Endodermal cell (in vitro differentiated cells): ENCODE data around the gene BCL2L15. TPM values are rescaled to one million over a fixed set of nuclear protein-coding genes. Genes with fewer than 3 reads are reported as not detected.

Experiments
- DNase-seq: peaks from one replicate; pipeline ENCODE4 v3.0.0-alpha.2; 2017
- H3K27ac ChIP-seq: 2 replicates; pipeline ENCODE4 v1.5.1; 2013; ENCODE audit warnings: mild to moderate bottlenecking, low read depth, low read length, moderate library complexity
- H3K27me3 ChIP-seq: 2 replicates; pipeline ENCODE4 v1.6.1; 2013; ENCODE audit warnings: mild to moderate bottlenecking, low read length, moderate library complexity; ENCODE audit not compliant: insufficient read depth, control insufficient read depth, poor library complexity, severe bottlenecking
- H3K36me3 ChIP-seq: 2 replicates; pipeline ENCODE4 v1.7.0; 2013; ENCODE audit warnings: mild to moderate bottlenecking, low read length, moderate library complexity; ENCODE audit not compliant: control insufficient read depth, insufficient read depth
- H3K4me1 ChIP-seq: one replicate; pipeline ENCODE4 v1.7.0; 2013; ENCODE audit warnings: low read length; ENCODE audit not compliant: control insufficient read depth, insufficient read depth
- H3K4me3 ChIP-seq: 2 replicates; pipeline ENCODE4 v1.5.1; 2013; ENCODE audit warnings: mild to moderate bottlenecking, low read length, moderate library complexity
- H3K9ac ChIP-seq: 2 replicates; pipeline ENCODE4 v1.6.1; 2013; ENCODE audit warnings: mild to moderate bottlenecking, low read length, moderate library complexity; ENCODE audit not compliant: poor library complexity, severe bottlenecking; ENCODE audit errors: extremely low read depth
- H3K9me3 ChIP-seq: 2 replicates; pipeline ENCODE4 v1.6.1; 2013; ENCODE audit warnings: mild to moderate bottlenecking, low read length, moderate library complexity; ENCODE audit not compliant: control insufficient read depth
- H3K27ac Mint-ChIP-seq: 2 replicates; pipeline ENCODE4 v1.8.0; 2020; ENCODE audit warnings: mixed read lengths
- H3K27me3 Mint-ChIP-seq: 2 replicates; pipeline ENCODE4 v1.8.0; 2021; ENCODE audit warnings: mild to moderate bottlenecking, mixed read lengths; ENCODE audit not compliant: insufficient read depth
- H3K36me3 Mint-ChIP-seq: 2 replicates; pipeline ENCODE4 v1.8.0; 2020; ENCODE audit warnings: low read depth, mixed read lengths
- H3K4me1 Mint-ChIP-seq: 2 replicates; pipeline ENCODE4 v1.8.0; 2020; ENCODE audit warnings: mixed read lengths
- H3K4me3 Mint-ChIP-seq: 2 replicates; pipeline ENCODE4 v1.8.0; 2020; ENCODE audit warnings: mild to moderate bottlenecking, moderate library complexity, mixed read lengths
- H3K9me3 Mint-ChIP-seq: 2 replicates; pipeline ENCODE4 v1.8.0; 2020; ENCODE audit warnings: mild to moderate bottlenecking, mixed read lengths
- CTCF ChIP-seq: fragments of 200-600 bp; sonication (generic); conservative IDR thresholded peaks from 2 replicates; pipeline ENCODE4 v1.5.0; 2021; ENCODE audit warnings: antibody characterized with exemption, mild to moderate bottlenecking
- WGBS, 2 experiments: methylation state at CpG; one replicate each; pipeline versions ENCODE4 v1.1.5 to v1.1.7; 2013; ENCODE audit warnings: missing lambda C conversion rate in 2 of 2, mixed read lengths in 1 of 2; ENCODE audit not compliant: insufficient coverage in 1 of 2, insufficient read length in 1 of 2; 5-methylcytosine and 5-hydroxymethylcytosine counted together
- total RNA-seq, 2 donors: library from RNA; stranded (reverse); fragmentation: NEBNext Ultra II Directional in 1 of 2; extraction: Animal tissue kit (Norgen Biotek cat#: 25700) in 1 of 2; gene quantifications; 2 replicates in 1 of 2; 3 replicates in 1 of 2; pipeline ENCODE4 v1.2.1, GENCODE V29; 2021

Gene BCL2L15
- total RNA-seq, 2 donors from 2014 or later = 0.73 TPM; not detected in 1

DNA sequence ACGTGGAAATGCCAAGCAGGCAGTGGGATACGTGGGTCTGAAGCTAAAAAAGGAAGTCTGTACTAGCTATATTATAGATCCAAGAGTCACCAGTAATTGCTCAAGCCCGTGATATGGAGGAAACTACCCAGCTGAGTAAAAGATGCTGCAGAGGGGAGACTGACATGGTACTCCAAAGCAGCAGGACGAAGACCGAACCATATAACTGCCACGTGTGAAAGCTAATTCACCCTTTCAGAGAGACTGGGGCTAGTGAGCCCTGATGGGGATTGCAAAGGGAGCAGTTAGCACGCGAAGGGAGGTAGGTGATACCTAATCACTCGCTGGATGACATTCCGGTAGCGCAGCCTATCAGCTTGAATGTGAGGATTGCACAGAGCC, 16.9 kb upstream of the BCL2L15 start:
- H3K4me3 ChIP-seq = peak overlapping the region; percentile 95
- no peaks in the 10 kb centered on the region for H3K27me3 ChIP-seq
- WGBS, 2 experiments = 3 to 4% methylated on average over 11 of the region's 11 CpGs
- H3K9me3 ChIP-seq = no peaks in the 10 kb centered on the region
- peaks cover 8% of the 10 kb centered on the region for H3K4me1 Mint-ChIP-seq
- TF ChIP-seq CTCF = no peak
- H3K9ac ChIP-seq = peak overlapping the region; percentile 52
- H3K4me1 ChIP-seq = no peaks in the 10 kb centered on the region
- no peaks in the 10 kb centered on the region for H3K9me3 Mint-ChIP-seq
- peak overlapping the region; percentile 97 for H3K4me3 Mint-ChIP-seq
- H3K27ac ChIP-seq = peak overlapping the region; percentile 74
- H3K36me3 Mint-ChIP-seq = peaks cover 19% of the 10 kb centered on the region
- H3K36me3 ChIP-seq = peaks cover 33% of the 10 kb centered on the region
- H3K27ac Mint-ChIP-seq = peak overlapping the region; percentile 93
- no peaks in the 10 kb centered on the region for H3K27me3 Mint-ChIP-seq
- DNase-seq = peak; percentile 81

DNA sequence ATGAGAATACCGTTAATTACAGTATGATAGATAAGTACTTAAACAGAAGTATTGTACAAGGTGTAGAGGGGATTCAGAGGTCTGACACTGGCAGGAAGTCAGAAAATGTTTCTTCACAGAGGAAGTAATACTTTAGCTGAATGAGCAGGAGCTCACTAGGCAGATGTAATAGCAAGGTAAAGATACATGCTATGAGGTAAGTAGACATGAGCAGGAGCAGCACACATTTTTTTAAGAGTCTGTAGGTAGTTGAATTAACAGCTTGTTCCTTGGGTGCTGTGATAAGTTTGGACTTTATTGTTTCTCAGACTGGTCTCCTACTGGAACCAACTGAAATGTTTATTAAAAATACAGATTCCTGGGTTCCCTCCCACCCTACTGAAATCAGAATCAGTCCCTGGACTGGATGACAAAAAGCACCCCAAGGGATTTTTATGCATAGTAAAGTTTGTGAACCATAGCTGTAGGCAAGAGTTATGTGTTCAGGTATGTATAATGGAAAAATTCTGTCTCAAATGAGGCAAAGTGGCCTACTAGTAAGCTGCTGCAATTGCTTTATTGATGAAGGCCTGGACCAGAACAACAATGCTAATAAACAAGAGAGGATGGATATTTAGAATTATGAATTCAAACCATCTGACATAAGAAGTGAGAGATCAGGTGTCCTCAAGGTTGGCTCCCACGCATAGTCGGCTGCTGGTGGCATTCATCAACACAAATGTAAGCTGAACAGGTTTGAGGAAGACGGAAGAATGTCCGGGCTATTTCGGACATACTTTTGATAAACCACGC, 16.3 kb upstream of the BCL2L15 start:
- no peaks in the 10 kb centered on the region for H3K9me3 Mint-ChIP-seq
- H3K27ac Mint-ChIP-seq = no peak overlapping the region
- H3K4me1 ChIP-seq = no peaks in the 10 kb centered on the region
- no peak for DNase-seq
- no peaks in the 10 kb centered on the region for H3K27me3 ChIP-seq
- peaks cover 8% of the 10 kb centered on the region for H3K4me1 Mint-ChIP-seq
- H3K9me3 ChIP-seq = no peaks in the 10 kb centered on the region
- peaks cover 32% of the 10 kb centered on the region for H3K36me3 ChIP-seq
- WGBS, 2 experiments = 69 to 77% methylated on average over 4 to 7 of the region's 7 CpGs
- H3K4me3 ChIP-seq = peak overlapping the region; percentile 95
- peak overlapping the region; percentile 97 for H3K4me3 Mint-ChIP-seq
- TF ChIP-seq CTCF = no peak
- no peak overlapping the region for H3K27ac ChIP-seq
- H3K9ac ChIP-seq = peak overlapping the region; percentile 52
- peaks cover 16% of the 10 kb centered on the region for H3K36me3 Mint-ChIP-seq
- no peaks in the 10 kb centered on the region for H3K27me3 Mint-ChIP-seq

- DNase-seq = no peak
- H3K9ac ChIP-seq = no peak overlapping the region
- H3K9me3 ChIP-seq = no peaks in the 10 kb centered on the region
- H3K4me1 ChIP-seq = no peaks in the 10 kb centered on the region
- H3K4me3 ChIP-seq = no peak overlapping the region
- Mint-ChIP-seq H3K4me3 (no peak overlapping the region), H3K36me3 (peaks cover 23% of the 10 kb centered on the region), H3K4me1 (peaks cover 8% of the 10 kb centered on the region), H3K9me3 (no peaks in the 10 kb centered on the region), H3K27me3 (no peaks in the 10 kb centered on the region), H3K27ac (no peak overlapping the region)
- no peak overlapping the region for H3K27ac ChIP-seq
- no peak for TF ChIP-seq CTCF
- no peaks in the 10 kb centered on the region for H3K27me3 ChIP-seq
- H3K36me3 ChIP-seq = peaks cover 33% of the 10 kb centered on the region
- WGBS, 2 experiments = 79 to 96% methylated on average over 3 of the region's 3 CpGs
Measured at GRCh38 chr1:113901191-113901590, 13.8 kb upstream of the BCL2L15 start.
